ENCODE measurements around the gene SFMBT1.

DNA sequence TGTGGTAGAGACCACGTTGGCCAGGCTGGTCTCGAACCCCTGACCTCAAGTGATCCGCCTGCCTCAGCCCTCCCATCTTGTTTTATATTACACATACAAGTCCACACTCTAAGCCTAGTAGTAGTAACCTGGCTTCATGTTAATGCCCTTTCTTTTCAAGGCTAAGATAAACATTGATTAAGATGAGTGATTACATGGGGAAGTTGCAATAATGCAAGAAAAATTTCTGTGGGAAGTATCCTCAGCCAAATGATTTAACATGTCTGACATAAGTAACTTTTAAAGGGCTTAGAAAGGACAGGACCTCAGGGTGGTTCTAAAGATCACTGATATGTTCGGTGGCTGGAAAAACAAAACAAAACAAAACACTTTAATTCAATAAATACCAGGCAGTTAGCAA lies 72.1 kb downstream of the SFMBT1 start:
- TF ChIP-seq, protein P1, sequence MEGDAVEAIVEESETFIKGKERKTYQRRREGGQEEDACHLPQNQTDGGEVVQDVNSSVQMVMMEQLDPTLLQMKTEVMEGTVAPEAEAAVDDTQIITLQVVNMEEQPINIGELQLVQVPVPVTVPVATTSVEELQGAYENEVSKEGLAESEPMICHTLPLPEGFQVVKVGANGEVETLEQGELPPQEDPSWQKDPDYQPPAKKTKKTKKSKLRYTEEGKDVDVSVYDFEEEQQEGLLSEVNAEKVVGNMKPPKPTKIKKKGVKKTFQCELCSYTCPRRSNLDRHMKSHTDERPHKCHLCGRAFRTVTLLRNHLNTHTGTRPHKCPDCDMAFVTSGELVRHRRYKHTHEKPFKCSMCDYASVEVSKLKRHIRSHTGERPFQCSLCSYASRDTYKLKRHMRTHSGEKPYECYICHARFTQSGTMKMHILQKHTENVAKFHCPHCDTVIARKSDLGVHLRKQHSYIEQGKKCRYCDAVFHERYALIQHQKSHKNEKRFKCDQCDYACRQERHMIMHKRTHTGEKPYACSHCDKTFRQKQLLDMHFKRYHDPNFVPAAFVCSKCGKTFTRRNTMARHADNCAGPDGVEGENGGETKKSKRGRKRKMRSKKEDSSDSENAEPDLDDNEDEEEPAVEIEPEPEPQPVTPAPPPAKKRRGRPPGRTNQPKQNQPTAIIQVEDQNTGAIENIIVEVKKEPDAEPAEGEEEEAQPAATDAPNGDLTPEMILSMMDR (IDR thresholded peaks at IDR 0.05): no peak
- no peak for TF ChIP-seq ZSCAN20 (CRISPR knock-in tag; IDR thresholded peaks at IDR 0.05)
- TF ChIP-seq CHD2 (IDR thresholded peaks at IDR 0.05; ENCODE audit: low read length, partially characterized antibody): no peak
- TF ChIP-seq ZC3H11A (IDR thresholded peaks at IDR 0.05): no peak
- TF ChIP-seq JUN (IDR thresholded peaks at IDR 0.05): no peak
- no peak for TF ChIP-seq BHLHE40 (IDR thresholded peaks at IDR 0.05; ENCODE audit: low read depth, low read length)
- no peak for TF ChIP-seq ELK1 (IDR thresholded peaks at IDR 0.05; ENCODE audit: low read depth, low read length)
- no peak for TF ChIP-seq SMC3 (IDR thresholded peaks at IDR 0.05)
